Endodermal cell (in vitro differentiated cells): Measurements from ENCODE around the gene SNX2. TPM values are rescaled to one million over a fixed set of nuclear protein-coding genes. Genes with fewer than 3 reads are reported as not detected.

Experiments used
- DNase-seq: peaks from one replicate; pipeline ENCODE4 v3.0.0-alpha.2; 2017
- H3K27ac ChIP-seq: 2 replicates; pipeline ENCODE4 v1.5.1; 2013; ENCODE audit warnings: mild to moderate bottlenecking, low read depth, low read length, moderate library complexity
- H3K27me3 ChIP-seq: 2 replicates; pipeline ENCODE4 v1.6.1; 2013; ENCODE audit warnings: mild to moderate bottlenecking, low read length, moderate library complexity; ENCODE audit not compliant: insufficient read depth, control insufficient read depth, poor library complexity, severe bottlenecking
- H3K36me3 ChIP-seq: 2 replicates; pipeline ENCODE4 v1.7.0; 2013; ENCODE audit warnings: mild to moderate bottlenecking, low read length, moderate library complexity; ENCODE audit not compliant: control insufficient read depth, insufficient read depth
- H3K4me1 ChIP-seq: one replicate; pipeline ENCODE4 v1.7.0; 2013; ENCODE audit warnings: low read length; ENCODE audit not compliant: control insufficient read depth, insufficient read depth
- H3K4me3 ChIP-seq: 2 replicates; pipeline ENCODE4 v1.5.1; 2013; ENCODE audit warnings: mild to moderate bottlenecking, low read length, moderate library complexity
- H3K9ac ChIP-seq: 2 replicates; pipeline ENCODE4 v1.6.1; 2013; ENCODE audit warnings: mild to moderate bottlenecking, low read length, moderate library complexity; ENCODE audit not compliant: poor library complexity, severe bottlenecking; ENCODE audit errors: extremely low read depth
- H3K9me3 ChIP-seq: 2 replicates; pipeline ENCODE4 v1.6.1; 2013; ENCODE audit warnings: mild to moderate bottlenecking, low read length, moderate library complexity; ENCODE audit not compliant: control insufficient read depth
- H3K27ac Mint-ChIP-seq: 2 replicates; pipeline ENCODE4 v1.8.0; 2020; ENCODE audit warnings: mixed read lengths
- H3K27me3 Mint-ChIP-seq: 2 replicates; pipeline ENCODE4 v1.8.0; 2021; ENCODE audit warnings: mild to moderate bottlenecking, mixed read lengths; ENCODE audit not compliant: insufficient read depth
- H3K36me3 Mint-ChIP-seq: 2 replicates; pipeline ENCODE4 v1.8.0; 2020; ENCODE audit warnings: low read depth, mixed read lengths
- H3K4me1 Mint-ChIP-seq: 2 replicates; pipeline ENCODE4 v1.8.0; 2020; ENCODE audit warnings: mixed read lengths
- H3K4me3 Mint-ChIP-seq: 2 replicates; pipeline ENCODE4 v1.8.0; 2020; ENCODE audit warnings: mild to moderate bottlenecking, moderate library complexity, mixed read lengths
- H3K9me3 Mint-ChIP-seq: 2 replicates; pipeline ENCODE4 v1.8.0; 2020; ENCODE audit warnings: mild to moderate bottlenecking, mixed read lengths
- CTCF ChIP-seq: fragments of 200-600 bp; sonication (generic); conservative IDR thresholded peaks from 2 replicates; pipeline ENCODE4 v1.5.0; 2021; ENCODE audit warnings: antibody characterized with exemption, mild to moderate bottlenecking
- WGBS, 2 experiments: methylation state at CpG; one replicate each; pipeline versions ENCODE4 v1.1.5 to v1.1.7; 2013; ENCODE audit warnings: missing lambda C conversion rate in 2 of 2, mixed read lengths in 1 of 2; ENCODE audit not compliant: insufficient coverage in 1 of 2, insufficient read length in 1 of 2; 5-methylcytosine and 5-hydroxymethylcytosine counted together
- total RNA-seq, 2 donors: library from RNA; stranded (reverse); fragmentation: NEBNext Ultra II Directional in 1 of 2; extraction: Animal tissue kit (Norgen Biotek cat#: 25700) in 1 of 2; gene quantifications; 2 replicates in 1 of 2; 3 replicates in 1 of 2; pipeline ENCODE4 v1.2.1, GENCODE V29; 2021

SNX2 gene
- total RNA-seq, 2 donors from 2014 or later: 69.8 to 83.2 TPM

- H3K9ac ChIP-seq: no peak overlapping the region
- no peaks in the 10 kb centered on the region for H3K27me3 ChIP-seq
- WGBS, 2 experiments: 80 to 100% methylated on average over 1 of the region's 1 CpG
- H3K27me3 Mint-ChIP-seq: no peaks in the 10 kb centered on the region
- no peaks in the 10 kb centered on the region for H3K36me3 Mint-ChIP-seq
- H3K27ac Mint-ChIP-seq: no peak overlapping the region
- no peak overlapping the region for H3K4me3 ChIP-seq
- DNase-seq: no peak
- no peak overlapping the region for H3K4me3 Mint-ChIP-seq
- peaks cover 8% of the 10 kb centered on the region for H3K9me3 ChIP-seq
- H3K9me3 Mint-ChIP-seq: peaks cover 2% of the 10 kb centered on the region
- H3K27ac ChIP-seq: no peak overlapping the region
- no peaks in the 10 kb centered on the region for H3K36me3 ChIP-seq
- no peaks in the 10 kb centered on the region for H3K4me1 ChIP-seq
- no peaks in the 10 kb centered on the region for H3K4me1 Mint-ChIP-seq
- no peak for TF ChIP-seq CTCF
These were observed 44.4 kb upstream of the SNX2 start for GRCh38 chr5:122730456-122730855.

GRCh38 chr5:122736086-122736845 is 38.6 kb upstream of the SNX2 start:
- H3K36me3 Mint-ChIP-seq: no peaks in the 10 kb centered on the region
- H3K36me3 ChIP-seq: no peaks in the 10 kb centered on the region
- H3K27ac ChIP-seq: no peak overlapping the region
- no peak for TF ChIP-seq CTCF
- DNase-seq: no peak
- no peak overlapping the region for H3K27ac Mint-ChIP-seq
- H3K27me3 Mint-ChIP-seq: no peaks in the 10 kb centered on the region
- H3K4me3 ChIP-seq: no peak overlapping the region
- H3K4me1 Mint-ChIP-seq: no peaks in the 10 kb centered on the region
- peaks cover 2% of the 10 kb centered on the region for H3K9me3 Mint-ChIP-seq
- H3K4me1 ChIP-seq: no peaks in the 10 kb centered on the region
- no peaks in the 10 kb centered on the region for H3K27me3 ChIP-seq
- H3K9me3 ChIP-seq: peaks cover 11% of the 10 kb centered on the region
- WGBS, 2 experiments: 94 to 97% methylated on average over 7 to 9 of the region's 9 CpGs
- H3K9ac ChIP-seq: no peak overlapping the region
- no peak overlapping the region for H3K4me3 Mint-ChIP-seq

- no peaks in the 10 kb centered on the region for H3K36me3 Mint-ChIP-seq
- peaks cover 2% of the 10 kb centered on the region for H3K9me3 Mint-ChIP-seq
- Histone ChIP-seq H3K9me3 (peaks cover 11% of the 10 kb centered on the region), H3K27ac (no peak overlapping the region), H3K27me3 (no peaks in the 10 kb centered on the region), H3K4me3 (no peak overlapping the region), H3K9ac (no peak overlapping the region), H3K36me3 (no peaks in the 10 kb centered on the region), H3K4me1 (peaks cover 3% of the 10 kb centered on the region)
- no peak overlapping the region for H3K4me3 Mint-ChIP-seq
- H3K27me3 Mint-ChIP-seq: no peaks in the 10 kb centered on the region
- H3K27ac Mint-ChIP-seq: no peak overlapping the region
- no peak for DNase-seq
- no peak for TF ChIP-seq CTCF
- H3K4me1 Mint-ChIP-seq: peaks cover under 1% of the 10 kb centered on the region
These were observed 36.8 kb upstream of the SNX2 start for GRCh38 chr5:122738088-122738487.
